B cell (primary cell): ENCODE results near the gene ATG7. TPM values are rescaled to one million over a fixed set of nuclear protein-coding genes. Genes with fewer than 3 reads are reported as not detected.

Experiments used
- ATAC-seq: fragments of 200-7000 bp; cut with Tn5 transposase; one replicate; pipeline ENCODE4 v1.10.0; 2021; ENCODE audit warnings: low read depth, mild to moderate bottlenecking, moderate number of reproducible peaks, moderate library complexity
- CTCF ChIA-PET: fragments of 350-600 bp; sonication (Branson Sonifier 250); formaldehyde crosslinking; loops from one replicate; lab custom pipeline; 2021; ENCODE audit warnings: antibody characterized with exemption, inconsistent platforms; lab: Charles Lee
- POLR2A ChIA-PET: fragments of 350-600 bp; sonication (Branson Sonifier 250); formaldehyde crosslinking; loops from one replicate; lab custom pipeline; 2021; ENCODE audit warnings: antibody characterized with exemption; lab: Charles Lee
- DNase-seq: peaks from one replicate; pipeline ENCODE4 v3.0.0; 2013
- H2AFZ ChIP-seq: 2 replicates; pipeline ENCODE4 v1.6.1; 2012; ENCODE audit warnings: mild to moderate bottlenecking, low read depth, low read length; ENCODE audit not compliant: insufficient read depth, poor library complexity, severe bottlenecking
- H3K27ac ChIP-seq, 2 donors: 1 replicate in 1 of 2; 2 replicates in 1 of 2; pipeline ENCODE4 v1.5.1; 2012 to 2013; ENCODE audit warnings: low read length in 2 of 2, mild to moderate bottlenecking in 2 of 2, moderate library complexity in 1 of 2
- H3K27me3 ChIP-seq, 4 experiments: fragments of 200-600 bp in 1 of 4; sonication (generic) in 1 of 4; replicated peaks in 1 of 4; 1 replicate in 2 of 4; 2 replicates in 2 of 4; pipeline versions ENCODE4 v1.6.1 to v1.7.0; 2013 to 2016; ENCODE audit warnings: low read length in 3 of 4, mild to moderate bottlenecking in 2 of 4, mixed read lengths in 1 of 4, moderate library complexity in 1 of 4; ENCODE audit not compliant: insufficient read depth in 4 of 4, control insufficient read depth in 3 of 4; ENCODE audit errors: control extremely low read depth in 1 of 4
- H3K36me3 ChIP-seq, 2 experiments: replicated peaks in 1 of 2; 1 replicate in 1 of 2; 2 replicates in 1 of 2; pipeline versions ENCODE4 v1.6.1 to v1.7.1; 2013; ENCODE audit warnings: low read length in 1 of 2; ENCODE audit not compliant: insufficient read depth in 2 of 2, control insufficient read depth in 1 of 2; ENCODE audit errors: control extremely low read depth in 1 of 2, extremely low read depth in 1 of 2
- H3K4me1 ChIP-seq, 2 donors: fragments of 200-600 bp in 1 of 2; sonication (generic) in 1 of 2; 1 replicate in 1 of 2; 2 replicates in 1 of 2; pipeline versions ENCODE4 v1.5.1 to v1.6.1; 2013 to 2017; ENCODE audit warnings: low read length in 2 of 2; ENCODE audit not compliant: control insufficient read depth in 2 of 2, insufficient read depth in 2 of 2
- H3K4me2 ChIP-seq: replicated peaks from 2 replicates; pipeline ENCODE3; 2012; ENCODE audit warnings: mild to moderate bottlenecking, low read depth, low read length; ENCODE audit not compliant: poor library complexity, severe bottlenecking
- H3K4me3 ChIP-seq, 5 experiments: fragments of 200-600 bp in 1 of 5; sonication (generic) in 1 of 5; 1 replicate in 3 of 5; 2 replicates in 2 of 5; pipeline versions ENCODE4 v1.5.1 to v1.7.0; 2011 to 2016; ENCODE audit warnings: low read length in 4 of 5, mild to moderate bottlenecking in 4 of 5, low read depth in 2 of 5, control low read depth in 1 of 5, moderate library complexity in 1 of 5; ENCODE audit not compliant: insufficient read depth in 1 of 5; ENCODE audit errors: control extremely low read depth in 1 of 5, extremely low read depth in 1 of 5
- H3K79me2 ChIP-seq: fragments of 200-600 bp; sonication (generic); one replicate; pipeline ENCODE4 v1.6.0; 2016; ENCODE audit warnings: low read length; ENCODE audit not compliant: control insufficient read depth, insufficient read depth
- H3K9ac ChIP-seq: fragments of 200-600 bp; sonication (generic); 2 replicates; pipeline ENCODE4 v1.6.1; 2017; ENCODE audit warnings: mild to moderate bottlenecking, low read length, moderate library complexity
- H3K9me3 ChIP-seq, 3 donors: one replicate each; pipeline versions ENCODE4 v1.6.1 to v1.7.1; 2013; ENCODE audit warnings: low read length in 2 of 3; ENCODE audit not compliant: control insufficient read depth in 2 of 3, insufficient read depth in 1 of 3; ENCODE audit errors: control extremely low read depth in 1 of 3
- H4K20me1 ChIP-seq: 2 replicates; pipeline ENCODE4 v1.6.0; 2012; ENCODE audit warnings: mild to moderate bottlenecking, low read length; ENCODE audit not compliant: insufficient read depth, control insufficient read depth, poor library complexity, severe bottlenecking
- H3K27ac Mint-ChIP-seq: one replicate; pipeline ENCODE4 v1.8.0; 2021; ENCODE audit warnings: mixed read lengths
- H3K27me3 Mint-ChIP-seq: one replicate; pipeline ENCODE4 v1.8.0; 2021; ENCODE audit warnings: mixed read lengths
- H3K4me1 Mint-ChIP-seq: one replicate; pipeline ENCODE4 v1.8.0; 2021; ENCODE audit warnings: mixed read lengths
- H3K4me3 Mint-ChIP-seq: one replicate; pipeline ENCODE4 v1.8.0; 2021; ENCODE audit warnings: mixed read lengths
- H3K9me3 Mint-ChIP-seq: one replicate; pipeline ENCODE4 v1.8.0; 2022; ENCODE audit warnings: mixed read lengths; ENCODE audit not compliant: insufficient read depth
- CTCF ChIP-seq: fragments of 200-600 bp; IDR thresholded peaks from one replicate; pipeline ENCODE4 v1.8.0; 2022; ENCODE audit warnings: antibody characterized with exemption, mild to moderate bottlenecking
- EZH2 ChIP-seq: IDR thresholded peaks from 2 replicates; pipeline ENCODE4 v1.6.1; 2012; ENCODE audit warnings: borderline replicate concordance, low read depth, mild to moderate bottlenecking, moderate library complexity, low read length; ENCODE audit not compliant: insufficient read depth, poor library complexity, severe bottlenecking
- WGBS: methylation state at CpG from one replicate; pipeline ENCODE4 v1.1.5; 2013; ENCODE audit warnings: missing lambda C conversion rate; ENCODE audit not compliant: insufficient coverage; 5-methylcytosine and 5-hydroxymethylcytosine counted together
- intact Hi-C: fragments of 100-400 bp; cut with micrococcal nuclease; formaldehyde crosslinking; loops from one replicate; pipeline ENCODE4 v1.10.0; 2022
- polyA plus RNA-seq: library from polyadenylated mRNA; depleted of rRNA; stranded (reverse); fragments of >200 nt; gene quantifications from 2 replicates; pipeline ENCODE4 v1.2.3, GENCODE V29; 2012
- total RNA-seq, 2 donors: library from RNA; stranded (reverse); fragments of 120-200 nt in 1 of 2; gene quantifications; 1 replicate in 1 of 2; 2 replicates in 1 of 2; pipeline versions ENCODE4 v1.2.3 to v1.2.4, GENCODE V29; 2013 to 2022

The ATG7 gene
- total and polyA plus RNA-seq, 2 donors (not counting 1 experiment from before 2014, with no cell fraction given) = 13.9 to 66.4 TPM

GRCh38 chr3:11563865-11564185 is 291.6 kb downstream of the ATG7 start:
- no peaks in the 10 kb centered on the region for H3K4me1 ChIP-seq
- H3K4me3 ChIP-seq = no peak overlapping the region
- peaks cover 39% of the 10 kb centered on the region for H4K20me1 ChIP-seq
- Mint-ChIP-seq H3K4me1 (no peaks in the 10 kb centered on the region), H3K9me3 (no peaks in the 10 kb centered on the region), H3K4me3 (no peak overlapping the region), H3K27me3 (no peaks in the 10 kb centered on the region), H3K27ac (no peak overlapping the region)
- ChIA-PET CTCF (no interaction called here), POLR2A (no interaction called here)
- no peak for DNase-seq
- no peak for TF ChIP-seq CTCF
- no peak for TF ChIP-seq EZH2
- intact Hi-C loops = no loop called here
- H2AFZ ChIP-seq = no peak overlapping the region
- H3K4me2 ChIP-seq = no peak overlapping the region
- H3K9ac ChIP-seq = no peak overlapping the region
- no peaks in the 10 kb centered on the region for H3K9me3 ChIP-seq
- H3K36me3 ChIP-seq = peaks cover 0 to 47% of the 10 kb centered on the region in 2 experiments
- H3K27ac ChIP-seq = no peak overlapping the region
- H3K79me2 ChIP-seq = peaks cover 29% of the 10 kb centered on the region
- no peaks in the 10 kb centered on the region for H3K27me3 ChIP-seq
- no peak for ATAC-seq
- 97% methylated on average over 7 of the region's 7 CpGs for WGBS

GRCh38 chr3:11564577-11565001 is 292.4 kb downstream of the ATG7 start:
- H3K4me1 Mint-ChIP-seq = no peaks in the 10 kb centered on the region
- H3K9me3 Mint-ChIP-seq = no peaks in the 10 kb centered on the region
- peaks cover 36% of the 10 kb centered on the region for H3K79me2 ChIP-seq
- no peaks in the 10 kb centered on the region for H3K9me3 ChIP-seq
- ChIA-PET CTCF (interaction anchor here (1.4 kb wide), 1 partner anchor 11 kb away, joined by 3 read pairs; no protein-coding TSS in a partner anchor), POLR2A (no interaction called here)
- no peak overlapping the region for H3K9ac ChIP-seq
- TF ChIP-seq EZH2 (no peak), CTCF (no peak)
- no peaks in the 10 kb centered on the region for H3K4me1 ChIP-seq
- no peak overlapping the region for H3K4me3 Mint-ChIP-seq
- ATAC-seq (no peak), DNase-seq (no peak)
- H3K27ac Mint-ChIP-seq = no peak overlapping the region
- no peak overlapping the region for H3K27ac ChIP-seq
- H2AFZ ChIP-seq = no peak overlapping the region
- no peak overlapping the region for H3K4me2 ChIP-seq
- WGBS = 99% methylated on average over 17 of the region's 19 CpGs
- intact Hi-C loops = no loop called here
- no peak overlapping the region for H3K4me3 ChIP-seq
- H4K20me1 ChIP-seq = peaks cover 47% of the 10 kb centered on the region
- H3K36me3 ChIP-seq = peaks cover 0 to 47% of the 10 kb centered on the region in 2 experiments
- no peaks in the 10 kb centered on the region for H3K27me3 Mint-ChIP-seq
- H3K27me3 ChIP-seq = no peaks in the 10 kb centered on the region
